ENCODE results near the gene TRAPPC6A. TPM values are rescaled to one million over a fixed set of nuclear protein-coding genes. Genes with fewer than 3 reads are reported as not detected.

The TRAPPC6A gene
- total RNA-seq, 1 experiment from 2014 or later: 18.3 TPM

- no peaks in the 10 kb centered on the region for H3K9me2 ChIP-seq (replicated peaks; ENCODE audit: low read length)
- CTCF ChIA-PET: no interaction called here
- ATAC-seq (no peak), DNase-seq (no peak)
- H3F3A ChIP-seq (ENCODE audit: low read length, unreplicated experiment): no peaks in the 10 kb centered on the region
- H3K4me1 ChIP-seq (ENCODE audit: insufficient read depth, low read length): peaks cover 11% of the 10 kb centered on the region
- H3K27me3 ChIP-seq (ENCODE audit: low read length): no peaks in the 10 kb centered on the region
- TF ChIP-seq EZH2phosphoT487 (IDR thresholded peaks at IDR 0.05; ENCODE audit: borderline replicate concordance, low read length) (no peak), EZH2 (IDR thresholded peaks at IDR 0.05; ENCODE audit: low read length, unreplicated experiment) (no peak), CTCF (conservative IDR thresholded peaks at IDR 0.05; ENCODE audit: low read depth, low read length) (no peak)
- no peaks in the 10 kb centered on the region for H4K20me1 ChIP-seq (ENCODE audit: low read length)
- no peak overlapping the region for H3K4me3 ChIP-seq (ENCODE audit: low read length)
- H3K9ac ChIP-seq (ENCODE audit: low read length): no peak overlapping the region
- no TSS peak for BruUV-seq (replicated peaks)
- H2AFZ ChIP-seq (ENCODE audit: low read length): no peak overlapping the region
- no peak overlapping the region for H3K4me2 ChIP-seq (ENCODE audit: low read length)
- H3K9me3 ChIP-seq (ENCODE audit: low read length): no peaks in the 10 kb centered on the region
- no peaks in the 10 kb centered on the region for H3K79me2 ChIP-seq (ENCODE audit: low read length)
- H3K27ac ChIP-seq (ENCODE audit: low read length): no peak overlapping the region
- POLR2A ChIA-PET (ENCODE audit: unreplicated experiment): no interaction called here
- intact Hi-C loops (cut with micrococcal nuclease): loop anchor here (5.0 kb wide), 1 partner anchor 83 kb away; the partner anchor contains the start of gene EXOC3L2
- no peaks in the 10 kb centered on the region for H3K36me3 ChIP-seq (ENCODE audit: low read depth, low read length)
Measured at GRCh38 chr19:45163751-45164460, 14.1 kb downstream of the TRAPPC6A start.

GRCh38 chr19:45163156-45163555 is 14.9 kb downstream of the TRAPPC6A start:
- Histone ChIP-seq H3K79me2 (ENCODE audit: low read length) (no peaks in the 10 kb centered on the region), H3K36me3 (ENCODE audit: low read depth, low read length) (no peaks in the 10 kb centered on the region), H3K4me2 (ENCODE audit: low read length) (no peak overlapping the region), H3K9ac (ENCODE audit: low read length) (no peak overlapping the region), H3K9me2 (replicated peaks; ENCODE audit: low read length) (no peaks in the 10 kb centered on the region), H3K4me3 (ENCODE audit: low read length) (no peak overlapping the region), H3K27ac (ENCODE audit: low read length) (no peak overlapping the region), H4K20me1 (ENCODE audit: low read length) (no peaks in the 10 kb centered on the region), H3F3A (ENCODE audit: low read length, unreplicated experiment) (no peaks in the 10 kb centered on the region), H3K9me3 (ENCODE audit: low read length) (no peaks in the 10 kb centered on the region), H2AFZ (ENCODE audit: low read length) (no peak overlapping the region), H3K4me1 (ENCODE audit: insufficient read depth, low read length) (peaks cover 11% of the 10 kb centered on the region), H3K27me3 (ENCODE audit: low read length) (no peaks in the 10 kb centered on the region)
- DNase-seq: no peak
- intact Hi-C loops (cut with micrococcal nuclease): loop anchor here (5.0 kb wide), 1 partner anchor 84 kb away; the partner anchor contains the start of gene EXOC3L2
- POLR2A ChIA-PET (ENCODE audit: unreplicated experiment): no interaction called here
- no peak for TF ChIP-seq EZH2phosphoT487 (IDR thresholded peaks at IDR 0.05; ENCODE audit: borderline replicate concordance, low read length)
- no peak for TF ChIP-seq CTCF (conservative IDR thresholded peaks at IDR 0.05; ENCODE audit: low read depth, low read length)
- TF ChIP-seq EZH2 (IDR thresholded peaks at IDR 0.05; ENCODE audit: low read length, unreplicated experiment): no peak
- CTCF ChIA-PET: no interaction called here
- ATAC-seq: no peak
- BruUV-seq (replicated peaks): no TSS peak

GRCh38 chr19:45162608-45163143 is 15.4 kb downstream of the TRAPPC6A start:
- Histone ChIP-seq H4K20me1 (ENCODE audit: low read length) (no peaks in the 10 kb centered on the region), H3F3A (ENCODE audit: low read length, unreplicated experiment) (no peaks in the 10 kb centered on the region), H2AFZ (ENCODE audit: low read length) (no peak overlapping the region), H3K36me3 (ENCODE audit: low read depth, low read length) (no peaks in the 10 kb centered on the region), H3K4me3 (ENCODE audit: low read length) (no peak overlapping the region), H3K4me1 (ENCODE audit: insufficient read depth, low read length) (peaks cover 11% of the 10 kb centered on the region), H3K4me2 (ENCODE audit: low read length) (no peak overlapping the region), H3K79me2 (ENCODE audit: low read length) (no peaks in the 10 kb centered on the region), H3K27ac (ENCODE audit: low read length) (no peak overlapping the region), H3K27me3 (ENCODE audit: low read length) (no peaks in the 10 kb centered on the region), H3K9ac (ENCODE audit: low read length) (no peak overlapping the region), H3K9me3 (ENCODE audit: low read length) (no peaks in the 10 kb centered on the region), H3K9me2 (replicated peaks; ENCODE audit: low read length) (no peaks in the 10 kb centered on the region)
- POLR2A ChIA-PET (ENCODE audit: unreplicated experiment): no interaction called here
- intact Hi-C loops (cut with micrococcal nuclease): loop anchor here (5.0 kb wide), 1 partner anchor 85 kb away; the partner anchor contains the start of gene EXOC3L2
- no peak for TF ChIP-seq CTCF (conservative IDR thresholded peaks at IDR 0.05; ENCODE audit: low read depth, low read length)
- TF ChIP-seq EZH2phosphoT487 (IDR thresholded peaks at IDR 0.05; ENCODE audit: borderline replicate concordance, low read length): no peak
- no peak for TF ChIP-seq EZH2 (IDR thresholded peaks at IDR 0.05; ENCODE audit: low read length, unreplicated experiment)
- CTCF ChIA-PET: no interaction called here
- no peak for ATAC-seq
- DNase-seq: no peak
- no TSS peak for BruUV-seq (replicated peaks)
